Spinal cord (tissue), 10 donors: ENCODE measurements around the gene DNAH8. TPM values are rescaled to one million over a fixed set of nuclear protein-coding genes. Genes with fewer than 3 reads are reported as not detected.

Source experiments
- DNase-seq, 6 donors: peaks; one replicate each; pipeline versions ENCODE4 v3.0.0 to v3.0.0-alpha.2; 2013 to 2015; ENCODE audit warnings: low spot score in 6 of 6, low read depth in 4 of 6
- H3K27ac ChIP-seq: one replicate; pipeline ENCODE4 v1.5.1; 2013; ENCODE audit warnings: low read depth, low read length, control low read depth
- H3K27me3 ChIP-seq: one replicate; pipeline ENCODE4 v1.6.1; 2013; ENCODE audit warnings: low read length; ENCODE audit not compliant: control insufficient read depth, insufficient read depth
- H3K36me3 ChIP-seq: one replicate; pipeline ENCODE4 v1.6.1; 2013; ENCODE audit warnings: low read length; ENCODE audit not compliant: control insufficient read depth, insufficient read depth
- H3K4me1 ChIP-seq: one replicate; pipeline ENCODE4 v1.6.1; 2013; ENCODE audit warnings: low read length; ENCODE audit not compliant: control insufficient read depth, insufficient read depth
- H3K4me3 ChIP-seq: one replicate; pipeline ENCODE4 v1.5.1; 2013; ENCODE audit warnings: low read depth, low read length, control low read depth
- H3K9me3 ChIP-seq: one replicate; pipeline ENCODE4 v1.6.1; 2013; ENCODE audit warnings: low read length; ENCODE audit not compliant: control insufficient read depth, insufficient read depth
- WGBS: methylation state at CpG from one replicate; pipeline ENCODE4 v1.1.5; 2013; ENCODE audit warnings: missing lambda C conversion rate; ENCODE audit not compliant: insufficient coverage; 5-methylcytosine and 5-hydroxymethylcytosine counted together
- polyA plus RNA-seq, 2 donors: library from polyadenylated mRNA; unstranded; fragments of 120-200 nt; gene quantifications; one replicate each; pipeline ENCODE4 v1.2.1, GENCODE V29; 2013; ENCODE audit not compliant: insufficient read length in 2 of 2
- total RNA-seq, 2 donors: library from RNA; depleted of rRNA in 1 of 2; stranded (reverse); fragments of 120-200 nt in 1 of 2; fragments of >200 nt in 1 of 2; gene quantifications; one replicate each; pipeline versions ENCODE4 v1.2.3 to v1.2.4, GENCODE V29; 2013 to 2014
- donor health status: healthy.

The DNAH8 gene
- total and polyA plus RNA-seq, 4 donors: 0.03 to 0.17 (median 0.08) TPM

- DNase-seq: peak in 1 of 6 donors; percentile 83
- 55% methylated on average over 8 of the region's 14 CpGs for WGBS
- H3K27me3 ChIP-seq: peaks cover 2% of the 10 kb centered on the region
These were observed 344.6 kb downstream of the DNAH8 start for GRCh38 chr6:39059496-39060310.

GRCh38 chr6:39060467-39061160 lies 345.5 kb downstream of the DNAH8 start:
- 83% methylated on average over 6 of the region's 7 CpGs for WGBS
- DNase-seq: no peak
- peaks cover 2% of the 10 kb centered on the region for H3K27me3 ChIP-seq
- H3K4me1 ChIP-seq: peaks cover 27% of the 10 kb centered on the region
- H3K4me3 ChIP-seq: no peak overlapping the region
- H3K27ac ChIP-seq: no peak overlapping the region
- no peaks in the 10 kb centered on the region for H3K36me3 ChIP-seq
- no peaks in the 10 kb centered on the region for H3K9me3 ChIP-seq

More at GRCh38 chr6:39059496-39060310, 344.6 kb downstream of the DNAH8 start:
- Histone ChIP-seq H3K4me3 (no peak overlapping the region), H3K4me1 (peaks cover 27% of the 10 kb centered on the region), H3K9me3 (no peaks in the 10 kb centered on the region), H3K36me3 (no peaks in the 10 kb centered on the region), H3K27ac (no peak overlapping the region)

- Histone ChIP-seq H3K9me3 (no peaks in the 10 kb centered on the region), H3K4me1 (peaks cover 27% of the 10 kb centered on the region), H3K4me3 (no peak overlapping the region), H3K27ac (no peak overlapping the region), H3K27me3 (peaks cover 2% of the 10 kb centered on the region), H3K36me3 (no peaks in the 10 kb centered on the region)
- WGBS: 71% methylated on average over 1 of the region's 6 CpGs
- DNase-seq: peak in 1 of 6 donors; percentile 55
These were observed 346.1 kb downstream of the DNAH8 start for GRCh38 chr6:39061182-39061581.

GRCh38 chr6:39061588-39061987 lies 346.5 kb downstream of the DNAH8 start:
- H3K27ac ChIP-seq: no peak overlapping the region
- WGBS: 77% methylated on average over 3 of the region's 3 CpGs

GRCh38 chr6:39062014-39062740 lies 347.1 kb downstream of the DNAH8 start:
- no peak overlapping the region for H3K4me3 ChIP-seq
- peaks cover 2% of the 10 kb centered on the region for H3K27me3 ChIP-seq
- peak in 1 of 6 donors; percentile 64 for DNase-seq
- no peaks in the 10 kb centered on the region for H3K9me3 ChIP-seq
- no peaks in the 10 kb centered on the region for H3K36me3 ChIP-seq
- 25% methylated on average over 7 of the region's 10 CpGs for WGBS
- peaks cover 27% of the 10 kb centered on the region for H3K4me1 ChIP-seq
- H3K27ac ChIP-seq: no peak overlapping the region

More at GRCh38 chr6:39061588-39061987, 346.5 kb downstream of the DNAH8 start:
- peaks cover 27% of the 10 kb centered on the region for H3K4me1 ChIP-seq
- DNase-seq: no peak
- H3K9me3 ChIP-seq: no peaks in the 10 kb centered on the region
- no peak overlapping the region for H3K4me3 ChIP-seq
- no peaks in the 10 kb centered on the region for H3K36me3 ChIP-seq
- peaks cover 2% of the 10 kb centered on the region for H3K27me3 ChIP-seq

- DNase-seq: no peak
- WGBS: no CpG with 5 or more reads among the region's 1 CpG
- peaks cover 2% of the 10 kb centered on the region for H3K27me3 ChIP-seq
- no peak overlapping the region for H3K4me3 ChIP-seq
- H3K27ac ChIP-seq: no peak overlapping the region
- H3K36me3 ChIP-seq: no peaks in the 10 kb centered on the region
- peaks cover 27% of the 10 kb centered on the region for H3K4me1 ChIP-seq
- H3K9me3 ChIP-seq: no peaks in the 10 kb centered on the region
These were observed 348.4 kb downstream of the DNAH8 start for GRCh38 chr6:39063526-39063925.

GRCh38 chr6:39065561-39065960 lies 350.4 kb downstream of the DNAH8 start:
- Histone ChIP-seq H3K36me3 (no peaks in the 10 kb centered on the region), H3K4me3 (no peak overlapping the region), H3K27me3 (peaks cover 2% of the 10 kb centered on the region), H3K4me1 (peaks cover 12% of the 10 kb centered on the region), H3K9me3 (no peaks in the 10 kb centered on the region), H3K27ac (no peak overlapping the region)
- 86% methylated on average over 7 of the region's 8 CpGs for WGBS
- DNase-seq: no peak

- Histone ChIP-seq H3K36me3 (no peaks in the 10 kb centered on the region), H3K4me1 (no peaks in the 10 kb centered on the region), H3K9me3 (no peaks in the 10 kb centered on the region), H3K4me3 (no peak overlapping the region), H3K27me3 (no peaks in the 10 kb centered on the region), H3K27ac (no peak overlapping the region)
- DNase-seq: no peak
- 90% methylated on average over 7 of the region's 7 CpGs for WGBS
These were observed 353.3 kb downstream of the DNAH8 start for GRCh38 chr6:39068391-39068790.

GRCh38 chr6:39072830-39073229 lies 357.7 kb downstream of the DNAH8 start:
- no peak for DNase-seq
- WGBS: 93% methylated on average over 9 of the region's 9 CpGs
- Histone ChIP-seq H3K4me1 (peaks cover 8% of the 10 kb centered on the region), H3K27me3 (no peaks in the 10 kb centered on the region), H3K9me3 (no peaks in the 10 kb centered on the region), H3K27ac (no peak overlapping the region), H3K36me3 (no peaks in the 10 kb centered on the region), H3K4me3 (no peak overlapping the region)
